ENCODE results near the gene PRM1. TPM values are rescaled to one million over a fixed set of nuclear protein-coding genes. Genes with fewer than 3 reads are reported as not detected.

The PRM1 gene
- total RNA-seq, 2 experiments from 2014 or later: not detected

- H3K27ac ChIP-seq (ENCODE audit: low read depth, low read length, poor library complexity, severe bottlenecking): no peak overlapping the region
- H3K79me2 ChIP-seq (ENCODE audit: insufficient read depth, low read depth, low read length): no peaks in the 10 kb centered on the region
- no peaks in the 10 kb centered on the region for H4K20me1 ChIP-seq (ENCODE audit: insufficient read depth, low read length)
- H3K4me2 ChIP-seq (ENCODE audit: low read length): no peak overlapping the region
- BruUV-seq (replicated peaks): no TSS peak
- intact Hi-C loops (cut with micrococcal nuclease; ENCODE audit: unreplicated experiment): no loop called here
- TF ChIP-seq EZH2phosphoT487 (IDR thresholded peaks at IDR 0.05; ENCODE audit: borderline replicate concordance, low read depth, low read length) (no peak), CTCF (conservative IDR thresholded peaks at IDR 0.05; ENCODE audit: low read length) (no peak)
- H3K36me3 ChIP-seq (ENCODE audit: insufficient read depth, low read length): no peaks in the 10 kb centered on the region
- no peaks in the 10 kb centered on the region for H3K9me3 ChIP-seq (ENCODE audit: low read length)
- H3K4me3 ChIP-seq (ENCODE audit: low read depth, low read length, poor library complexity, severe bottlenecking): no peak overlapping the region
- no peak overlapping the region for H2AFZ ChIP-seq (ENCODE audit: low read length)
- no peaks in the 10 kb centered on the region for H3K9me2 ChIP-seq (ENCODE audit: insufficient read depth, low read length)
- ChIA-PET CTCF (ENCODE audit: unreplicated experiment) (interaction anchor here (0.9 kb wide), 1 partner anchor 18 kb away, joined by 5 read pairs; no protein-coding TSS in a partner anchor), POLR2A (interaction anchor here (0.6 to 1.1 kb wide), 3 partner anchors 9 to 142 kb away, joined by 3 read pairs; no protein-coding TSS in a partner anchor)
- peaks cover 27% of the 10 kb centered on the region for H3K4me1 ChIP-seq (ENCODE audit: insufficient read depth, low read length, poor library complexity, severe bottlenecking)
- no peak for DNase-seq (ENCODE audit: low spot score)
Measured at GRCh38 chr16:11236461-11237254, 44.5 kb downstream of the PRM1 start.

- CTCF ChIA-PET (ENCODE audit: unreplicated experiment): interaction anchor here (0.9 kb wide), 1 partner anchor 19 kb away, joined by 5 read pairs; no protein-coding TSS in a partner anchor
- H3K4me1 ChIP-seq (ENCODE audit: insufficient read depth, low read length, poor library complexity, severe bottlenecking): peaks cover 22% of the 10 kb centered on the region
- intact Hi-C loops (cut with micrococcal nuclease; ENCODE audit: unreplicated experiment): no loop called here
- BruUV-seq (replicated peaks): no TSS peak
- no peaks in the 10 kb centered on the region for H3K36me3 ChIP-seq (ENCODE audit: insufficient read depth, low read length)
- no peak overlapping the region for H3K4me2 ChIP-seq (ENCODE audit: low read length)
- no peak overlapping the region for H2AFZ ChIP-seq (ENCODE audit: low read length)
- no peaks in the 10 kb centered on the region for H3K79me2 ChIP-seq (ENCODE audit: insufficient read depth, low read depth, low read length)
- no peak for TF ChIP-seq EZH2phosphoT487 (IDR thresholded peaks at IDR 0.05; ENCODE audit: borderline replicate concordance, low read depth, low read length)
- TF ChIP-seq CTCF (conservative IDR thresholded peaks at IDR 0.05; ENCODE audit: low read length): no peak
- no peak overlapping the region for H3K27ac ChIP-seq (ENCODE audit: low read depth, low read length, poor library complexity, severe bottlenecking)
- no peak for DNase-seq (ENCODE audit: low spot score)
- H3K9me2 ChIP-seq (ENCODE audit: insufficient read depth, low read length): no peaks in the 10 kb centered on the region
- no peaks in the 10 kb centered on the region for H4K20me1 ChIP-seq (ENCODE audit: insufficient read depth, low read length)
- POLR2A ChIA-PET: interaction anchor here (0.7 to 1.1 kb wide), 2 partner anchors 10 to 30 kb away, joined by 3 read pairs; no protein-coding TSS in a partner anchor
- no peak overlapping the region for H3K4me3 ChIP-seq (ENCODE audit: low read depth, low read length, poor library complexity, severe bottlenecking)
- H3K9me3 ChIP-seq (ENCODE audit: low read length): no peaks in the 10 kb centered on the region
Measured at GRCh38 chr16:11235703-11235991, 45.5 kb downstream of the PRM1 start.

Measured in OCI-LY7 (cell line).